ENCODE measurements around the gene C19orf33.

C19orf33 gene

GRCh38 chr19:38264486-38265212 lies 39.4 kb upstream of the C19orf33 start, which contains the start of gene SPINT2:
Gene SPINT2, plus strand, starts transcription at chr19:38264573. Its CDS starts 320 bp downstream, at chr19:38264893.
- Histone ChIP-seq H3K36me3 (no peaks in the 10 kb centered on the region), H3K9me3 (ENCODE audit: severe bottlenecking) (no peaks in the 10 kb centered on the region), H3K27ac (peak within 1 kb of the TSS; percentile 87), H3K27me3 (ENCODE audit: insufficient read depth, low read depth, severe bottlenecking) (no peaks in the 10 kb centered on the region), H3K4me3 (ENCODE audit: low read depth, low read length) (no peak within 1 kb of the TSS)
- DNase-seq = no peak
- no peak for TF ChIP-seq CTCF (IDR thresholded peaks at IDR 0.05; ENCODE audit: low read depth, low read length)

GRCh38 chr19:38265213-38265861 lies 38.7 kb upstream of the C19orf33 start:
- TF ChIP-seq CTCF (IDR thresholded peaks at IDR 0.05; ENCODE audit: low read depth, low read length) = no peak
- H3K36me3 ChIP-seq = no peaks in the 10 kb centered on the region
- DNase-seq = no peak
- no peaks in the 10 kb centered on the region for H3K27me3 ChIP-seq (ENCODE audit: insufficient read depth, low read depth, severe bottlenecking)
- no peaks in the 10 kb centered on the region for H3K9me3 ChIP-seq (ENCODE audit: severe bottlenecking)
- no peak overlapping the region for H3K4me3 ChIP-seq (ENCODE audit: low read depth, low read length)
- peak overlapping the region; percentile 87 for H3K27ac ChIP-seq

GRCh38 chr19:38265921-38266429 lies 38.1 kb upstream of the C19orf33 start:
- H3K4me3 ChIP-seq (ENCODE audit: low read depth, low read length) = no peak overlapping the region
- no peaks in the 10 kb centered on the region for H3K27me3 ChIP-seq (ENCODE audit: insufficient read depth, low read depth, severe bottlenecking)
- H3K27ac ChIP-seq = peak overlapping the region; percentile 87
- peak; percentile 68 for DNase-seq
- no peak for TF ChIP-seq CTCF (IDR thresholded peaks at IDR 0.05; ENCODE audit: low read depth, low read length)
- no peaks in the 10 kb centered on the region for H3K36me3 ChIP-seq
- H3K9me3 ChIP-seq (ENCODE audit: severe bottlenecking) = no peaks in the 10 kb centered on the region

- H3K36me3 ChIP-seq = no peaks in the 10 kb centered on the region
- DNase-seq = no peak
- H3K9me3 ChIP-seq (ENCODE audit: severe bottlenecking) = no peaks in the 10 kb centered on the region
- H3K27me3 ChIP-seq (ENCODE audit: insufficient read depth, low read depth, severe bottlenecking) = no peaks in the 10 kb centered on the region
- no peak for TF ChIP-seq CTCF (IDR thresholded peaks at IDR 0.05; ENCODE audit: low read depth, low read length)
- peak overlapping the region; percentile 87 for H3K27ac ChIP-seq
- no peak overlapping the region for H3K4me3 ChIP-seq (ENCODE audit: low read depth, low read length)
Observed at GRCh38 chr19:38266981-38267597, 37.0 kb upstream of the C19orf33 start.

GRCh38 chr19:38267761-38268483 lies 36.1 kb upstream of the C19orf33 start:
- Histone ChIP-seq H3K27ac (peak overlapping the region; percentile 87), H3K27me3 (ENCODE audit: insufficient read depth, low read depth, severe bottlenecking) (no peaks in the 10 kb centered on the region), H3K36me3 (no peaks in the 10 kb centered on the region), H3K9me3 (ENCODE audit: severe bottlenecking) (no peaks in the 10 kb centered on the region), H3K4me3 (ENCODE audit: low read depth, low read length) (no peak overlapping the region)
- DNase-seq = peak; percentile 61
- TF ChIP-seq CTCF (IDR thresholded peaks at IDR 0.05; ENCODE audit: low read depth, low read length) = no peak
